ENCODE measurements around the gene DLG2. TPM values are rescaled to one million over a fixed set of nuclear protein-coding genes. Genes with fewer than 3 reads are reported as not detected.
A peak's percentile ranks its signal among the peaks of the same experiment; 100 is the strongest.
"Not testable (repeated sequence)": the region's sequence is repeated elsewhere in the genome, so short reads cannot be mapped to it uniquely, and the experiment has no call there.

DLG2 gene
- total RNA-seq, 1 donor from 2014 or later: 0.40 TPM

DNA sequence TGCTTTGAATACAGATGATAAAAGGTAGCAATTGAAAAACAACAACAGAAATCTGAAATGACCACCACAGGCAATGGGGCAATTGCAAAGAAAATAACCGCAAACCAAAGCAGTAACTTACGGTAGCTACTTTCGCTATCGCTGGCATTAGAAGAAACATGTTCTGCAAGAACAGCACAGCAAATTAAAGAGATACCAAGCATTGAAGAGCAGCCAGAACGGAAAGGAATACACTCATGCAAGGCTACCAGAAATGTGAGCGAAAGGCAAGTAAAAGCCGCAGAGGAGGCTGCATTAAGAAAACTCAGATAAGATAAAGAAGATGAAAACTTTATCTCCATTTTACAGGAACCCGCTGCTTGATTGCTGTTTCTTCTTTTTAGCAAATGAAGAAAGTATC is 2146.9 kb downstream of the DLG2 start:
- DNase-seq (ENCODE audit: low read depth in 2 of 2): no peak

DNA sequence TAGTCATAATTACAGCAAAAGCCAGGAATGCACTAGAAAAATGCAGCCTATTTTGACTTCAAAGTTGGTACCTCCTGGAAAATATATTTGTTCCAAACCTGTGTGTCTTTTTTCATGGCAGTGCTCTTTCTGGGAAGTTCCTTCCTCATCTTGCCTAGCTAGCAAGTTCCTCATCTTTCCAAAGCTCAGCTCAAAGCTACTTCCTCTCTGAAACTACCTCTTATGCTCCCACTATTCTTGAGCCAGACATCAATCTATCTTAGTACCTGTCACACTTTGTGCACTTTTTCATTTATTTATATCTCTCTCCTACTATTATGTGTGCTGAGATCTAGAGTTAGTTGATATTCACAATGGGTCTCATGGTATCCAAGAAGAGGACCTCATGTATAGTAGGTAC is 2149.4 kb downstream of the DLG2 start:
- no peak for DNase-seq (ENCODE audit: low read depth in 2 of 2)

DNA sequence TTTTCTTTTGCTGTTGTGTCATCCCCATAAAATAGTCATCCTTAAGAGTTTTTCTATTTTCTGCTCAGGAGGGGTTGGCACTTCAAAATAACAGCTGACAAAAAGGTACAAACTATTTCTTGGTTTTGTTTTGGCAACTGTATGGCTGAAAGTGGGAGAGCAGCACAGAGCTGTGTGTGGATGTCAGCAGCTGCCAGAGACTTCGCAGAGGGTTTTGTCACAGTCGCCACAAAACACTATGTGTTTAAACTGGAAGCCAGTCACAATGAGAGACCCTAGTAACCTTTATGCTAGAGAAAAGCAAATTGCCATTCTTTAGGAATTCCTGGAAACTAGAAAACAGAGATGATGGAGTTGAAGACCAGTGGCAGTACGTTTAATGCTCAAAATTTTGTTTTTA is 2151.4 kb downstream of the DLG2 start:
- no peak for DNase-seq (ENCODE audit: low read depth in 2 of 2)

DNA sequence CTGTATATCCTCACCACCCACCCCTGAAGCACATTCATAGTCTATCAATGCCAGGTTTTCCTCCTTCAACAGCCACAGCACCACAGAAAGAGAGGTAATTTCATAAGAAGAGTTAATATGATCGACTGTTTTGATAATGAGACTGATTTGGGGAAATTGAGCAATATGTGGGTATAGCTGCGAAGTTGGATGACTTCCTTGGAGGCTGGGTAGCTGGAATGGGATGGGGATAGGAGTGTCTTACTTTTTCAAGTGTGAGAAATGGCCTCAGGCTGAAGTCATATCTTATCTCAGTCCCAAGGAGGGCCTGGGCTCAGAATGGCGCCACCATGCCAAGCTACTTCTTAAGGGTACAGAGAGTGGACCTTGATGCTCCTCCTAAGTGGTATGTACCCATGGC is 2153.4 kb downstream of the DLG2 start:
- no peak for DNase-seq (ENCODE audit: low read depth in 2 of 2)

DNA sequence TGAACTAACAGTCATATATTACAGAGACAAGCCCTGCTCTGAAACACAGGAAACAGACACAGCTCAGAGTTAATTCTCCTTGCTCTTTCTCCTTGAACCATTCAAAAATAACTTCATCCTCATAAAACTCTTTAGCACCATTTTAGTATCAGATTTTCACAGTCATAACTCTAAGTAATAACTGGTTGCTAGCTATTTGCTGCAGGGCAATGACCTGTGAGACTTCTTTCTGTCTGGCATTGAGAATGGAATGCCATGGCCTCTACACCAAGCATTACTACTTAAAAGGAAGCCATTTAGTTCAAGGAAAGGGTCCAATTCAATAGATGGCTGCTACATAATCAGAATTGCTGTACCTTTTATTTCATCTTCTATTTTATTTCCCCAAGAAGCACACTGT is 2154.3 kb downstream of the DLG2 start:
- DNase-seq (ENCODE audit: low read depth in 2 of 2): no peak

DNA sequence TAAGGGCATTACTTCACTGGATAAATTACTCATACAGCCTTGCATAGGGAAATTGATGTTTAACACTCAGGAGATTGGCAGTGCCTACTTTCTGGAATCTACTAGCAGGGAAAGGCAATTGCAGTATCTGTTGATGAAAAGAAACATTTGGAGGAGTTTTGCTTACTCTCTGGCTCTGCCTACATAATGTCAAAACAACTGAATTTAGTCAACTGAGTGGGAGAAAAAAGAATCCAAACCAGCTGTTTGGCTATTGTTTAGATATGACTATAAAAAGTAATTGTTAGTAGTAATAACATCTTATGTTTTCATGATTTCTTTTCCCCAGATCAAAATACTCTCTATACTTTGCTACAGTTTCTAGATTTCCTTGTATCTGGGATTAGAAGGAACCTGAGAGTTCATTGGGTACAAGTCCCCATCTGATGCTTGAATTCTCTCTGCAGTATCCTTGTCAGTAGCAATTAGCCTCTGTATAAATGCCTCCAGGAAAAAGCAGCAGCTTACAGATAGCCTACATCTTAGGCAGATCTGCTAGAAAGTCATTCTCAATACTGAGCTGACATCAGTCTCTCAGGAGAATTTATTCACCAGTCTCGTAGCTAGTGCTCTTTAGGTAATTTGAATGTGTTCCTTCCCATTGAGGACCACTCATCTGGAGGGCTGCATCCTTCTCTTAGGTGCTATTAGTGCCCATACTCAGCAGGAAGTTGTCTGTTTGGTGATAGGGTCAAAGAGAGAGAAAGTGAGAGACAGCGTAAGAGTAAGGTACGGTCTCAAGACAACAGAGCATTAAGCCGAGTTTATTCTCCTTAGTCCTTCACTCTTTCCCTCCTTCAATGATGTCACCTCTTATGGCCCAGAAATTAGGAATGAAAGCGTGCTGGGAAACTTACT is 2155.1 kb downstream of the DLG2 start:
- no peak for DNase-seq (ENCODE audit: low read depth in 2 of 2)

DNA sequence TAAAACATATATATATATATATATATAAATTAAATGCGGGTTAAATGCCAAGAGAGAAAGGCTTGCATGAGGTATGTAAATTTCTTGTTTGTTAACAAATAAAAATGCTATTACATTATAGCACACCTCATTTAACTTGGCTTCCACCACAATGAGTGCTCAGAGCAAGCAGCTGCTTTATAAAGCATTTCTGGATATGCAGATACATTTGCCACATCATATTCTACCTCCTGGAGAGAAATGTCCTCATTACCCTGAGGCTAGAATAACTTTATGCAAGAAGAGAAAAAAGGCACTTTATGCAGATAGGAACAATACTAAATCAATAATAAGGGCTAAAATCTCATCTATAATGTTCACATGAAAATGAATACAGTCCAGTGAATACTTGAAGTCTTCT is 2159.3 kb downstream of the DLG2 start:
- no peak for DNase-seq (ENCODE audit: low read depth in 2 of 2)

DNA sequence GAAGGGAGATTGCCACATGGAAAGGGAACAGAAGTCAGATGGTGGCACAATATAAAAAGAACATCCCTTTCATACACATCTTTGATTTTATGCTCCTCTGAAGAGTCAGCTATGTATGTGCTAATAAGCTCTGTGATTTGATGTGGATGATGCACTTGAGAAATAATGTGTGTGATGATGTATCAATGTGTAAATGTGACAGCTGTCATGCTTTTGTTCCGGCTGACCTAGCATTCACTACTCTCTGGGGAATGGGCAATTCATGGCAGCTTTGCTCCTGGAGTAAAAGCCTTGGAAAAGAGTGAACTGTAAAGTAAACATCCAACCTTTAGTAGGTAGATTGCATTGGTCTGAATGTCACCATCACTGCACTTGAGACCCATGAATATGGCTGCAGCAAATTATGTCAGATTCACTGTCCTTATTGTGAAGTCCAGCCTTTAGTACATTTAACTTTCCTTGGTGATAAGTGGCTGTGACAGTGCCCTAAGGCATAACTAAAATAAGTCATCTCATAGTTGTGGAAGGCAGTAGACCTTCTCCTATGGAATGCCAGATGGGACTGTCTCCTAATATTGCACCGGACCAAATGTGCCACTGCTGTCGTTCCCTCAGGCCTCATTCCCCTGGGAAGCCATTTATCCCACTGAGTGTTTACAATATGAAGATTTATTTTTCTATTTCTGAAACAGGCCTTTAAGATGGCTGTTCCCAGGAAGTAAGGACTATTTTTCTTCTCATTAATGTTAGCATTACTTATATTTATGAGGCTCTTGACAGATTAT is 2162.8 kb downstream of the DLG2 start:
- no peak for DNase-seq (ENCODE audit: low read depth in 2 of 2)

DNA sequence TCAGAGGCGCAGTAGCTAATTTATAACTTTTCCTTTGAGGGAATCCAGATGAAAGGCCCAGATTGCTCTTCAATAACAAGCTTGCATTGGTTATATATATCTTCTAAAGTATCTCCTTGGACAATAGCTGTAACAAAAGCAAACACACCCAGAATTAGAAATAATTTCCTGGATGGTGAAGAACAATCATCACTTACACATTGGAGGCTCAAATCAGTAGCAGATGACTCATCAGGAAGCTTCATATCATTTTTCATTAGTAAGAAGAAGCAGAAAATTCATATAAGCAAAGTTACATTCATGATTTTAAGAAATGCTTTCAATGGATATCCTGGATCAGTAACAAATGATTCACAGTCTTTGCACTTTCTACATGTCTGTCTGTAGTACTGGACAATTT is 2167.3 kb downstream of the DLG2 start:
- peak in 1 of 2 donors; percentile 28 for DNase-seq (ENCODE audit: low read depth in 2 of 2)

DNA sequence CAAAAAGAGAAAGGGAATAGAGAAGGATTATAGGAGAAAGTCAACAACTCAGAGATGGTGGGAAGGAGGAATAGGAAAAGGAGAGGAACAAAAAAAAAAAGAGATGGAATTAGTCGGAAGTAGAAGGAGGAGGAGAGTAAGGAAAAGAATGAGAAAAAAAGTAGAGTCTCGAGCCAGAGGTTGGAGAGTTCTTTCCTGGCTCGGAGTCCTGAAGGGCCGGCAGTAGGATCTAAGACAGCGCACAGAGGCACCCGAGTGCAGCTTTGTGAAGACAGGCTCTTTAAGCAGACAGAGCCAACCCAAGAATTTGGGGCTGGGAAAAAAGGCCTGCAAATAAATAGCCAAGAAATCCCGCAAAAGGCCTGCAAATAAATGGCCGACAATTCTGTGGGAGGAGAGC is 2170.6 kb downstream of the DLG2 start:
- no peak for DNase-seq (ENCODE audit: low read depth in 2 of 2)

DNA sequence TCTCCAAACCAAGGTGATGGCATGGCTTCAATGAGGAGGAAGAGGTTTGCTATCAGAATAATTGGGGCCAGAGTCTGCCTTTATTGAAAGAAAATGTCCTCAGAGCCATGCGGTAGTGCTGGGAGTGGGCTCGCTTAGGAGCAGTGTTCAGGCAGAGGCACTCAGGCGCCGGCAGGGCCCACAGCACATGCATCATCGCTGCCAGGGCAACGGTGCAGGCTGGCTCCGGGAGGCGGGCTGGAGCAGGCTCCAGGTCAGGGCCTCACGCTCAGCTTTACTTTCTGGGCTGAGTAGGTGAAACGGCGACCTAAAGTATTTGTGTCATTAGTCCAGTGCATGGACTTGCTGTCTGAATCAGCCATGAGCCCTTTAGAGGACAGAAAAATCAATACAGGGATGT is 2171.1 kb downstream of the DLG2 start:
- no peak for DNase-seq (ENCODE audit: low read depth in 2 of 2)

DNA sequence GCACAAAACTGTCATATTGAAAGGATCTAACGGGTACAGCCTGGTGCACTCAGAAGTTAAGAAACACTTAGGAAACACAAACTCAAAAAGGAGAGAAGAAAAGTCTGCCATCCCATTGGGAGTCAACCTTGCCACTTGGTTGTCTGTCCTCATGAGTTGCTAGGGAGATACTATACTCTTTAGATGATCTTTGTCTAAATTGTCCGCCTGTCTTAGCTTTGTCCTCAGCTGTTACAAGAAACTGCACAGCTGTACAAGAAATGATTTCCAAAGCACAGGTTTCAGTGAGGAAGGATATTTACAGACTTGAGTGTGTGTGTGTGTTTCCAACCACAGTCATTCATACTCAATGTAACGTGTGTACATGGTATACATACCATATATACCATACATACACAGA is 2171.8 kb downstream of the DLG2 start:
- DNase-seq (ENCODE audit: low read depth in 2 of 2): no peak

DNA sequence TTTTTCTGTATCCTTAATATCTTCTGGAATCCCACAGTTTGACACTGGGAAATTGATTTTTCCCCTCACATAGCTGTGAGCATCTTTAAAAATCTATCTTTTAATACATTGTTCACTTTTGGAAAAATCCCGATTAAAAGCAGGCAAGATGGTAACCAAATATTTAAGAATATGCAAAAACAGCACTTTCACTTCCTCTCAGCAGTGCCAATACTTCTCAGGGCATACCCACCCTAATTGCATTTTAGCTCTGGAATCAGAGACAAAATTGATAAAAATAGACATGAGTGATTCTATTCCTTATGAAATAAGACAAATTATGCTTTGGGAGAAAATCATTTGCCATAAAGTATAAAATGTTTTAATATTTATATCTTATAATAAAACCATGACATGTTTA is 2172.5 kb downstream of the DLG2 start:
- DNase-seq (ENCODE audit: low read depth in 2 of 2): no peak

DNA sequence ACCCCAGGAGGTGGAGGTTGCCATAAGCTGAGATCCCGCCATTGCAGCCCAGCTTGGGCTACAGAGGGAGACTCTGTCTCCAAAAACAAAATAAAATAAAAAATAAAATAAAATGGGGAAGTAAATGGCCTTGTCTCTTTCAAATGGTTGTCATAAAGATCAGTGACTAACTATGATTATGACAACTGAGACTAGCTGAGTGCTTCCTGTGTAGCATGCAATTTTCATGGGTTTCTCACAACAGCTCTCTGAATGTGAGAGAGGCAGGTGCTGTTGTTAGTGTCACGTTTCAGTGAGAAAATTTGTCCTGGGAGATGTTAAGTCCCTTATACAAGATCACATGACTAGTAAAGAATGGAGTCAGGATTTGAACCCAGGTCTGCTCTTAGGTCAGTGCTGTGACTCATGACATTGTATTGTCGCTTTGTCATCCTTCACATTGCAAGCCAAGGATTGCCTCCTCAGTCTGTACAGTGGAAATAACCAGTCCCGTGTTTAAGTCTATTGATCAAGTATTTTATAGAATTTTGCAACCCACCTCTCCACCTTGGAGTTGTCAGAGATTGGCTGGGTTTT is 2177.7 kb downstream of the DLG2 start:
- DNase-seq (ENCODE audit: low read depth in 2 of 2): no peak

DNA sequence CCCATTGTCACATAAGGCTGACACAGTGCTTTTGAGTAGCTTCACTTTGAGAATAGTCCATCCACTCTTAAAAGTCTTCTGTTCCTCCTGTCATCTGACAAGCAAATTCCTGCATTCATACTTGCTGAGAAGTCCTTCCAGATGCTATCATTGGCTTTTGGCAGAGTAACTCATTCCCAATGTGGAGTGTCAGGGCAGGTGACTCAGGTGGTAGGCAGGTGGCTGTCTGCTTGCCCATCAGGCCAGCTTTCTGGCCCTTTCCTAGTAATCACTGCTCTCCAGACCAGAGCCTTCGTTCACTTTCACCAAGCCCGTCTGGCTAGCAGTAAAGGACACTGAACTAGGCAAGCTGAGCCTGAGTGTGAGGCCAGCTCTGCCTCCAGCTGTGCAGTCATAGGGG is 2178.5 kb downstream of the DLG2 start:
- DNase-seq (ENCODE audit: low read depth in 2 of 2): no peak

DNA sequence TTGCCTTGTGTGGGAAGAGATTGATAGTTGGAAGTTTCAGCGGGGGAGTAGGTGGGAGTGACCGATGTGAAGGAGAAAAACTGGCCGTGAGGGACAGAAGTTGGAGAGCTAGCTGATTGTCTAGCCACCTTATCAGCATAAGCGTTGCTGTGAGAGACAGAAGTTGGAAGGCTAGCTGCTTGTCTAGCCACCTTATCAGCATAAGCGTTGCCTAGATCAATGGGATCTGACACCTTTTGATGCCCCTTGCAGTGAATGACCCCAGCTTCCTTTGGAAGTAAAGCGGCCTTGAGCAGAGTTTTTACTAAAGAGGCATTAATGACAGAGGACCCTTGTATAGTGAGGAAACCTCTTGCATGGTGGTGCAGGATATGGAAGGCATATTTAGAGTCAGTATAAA is 2183.3 kb downstream of the DLG2 start:
- not testable (repeated sequence) for DNase-seq (ENCODE audit: low read depth in 2 of 2)

DNA sequence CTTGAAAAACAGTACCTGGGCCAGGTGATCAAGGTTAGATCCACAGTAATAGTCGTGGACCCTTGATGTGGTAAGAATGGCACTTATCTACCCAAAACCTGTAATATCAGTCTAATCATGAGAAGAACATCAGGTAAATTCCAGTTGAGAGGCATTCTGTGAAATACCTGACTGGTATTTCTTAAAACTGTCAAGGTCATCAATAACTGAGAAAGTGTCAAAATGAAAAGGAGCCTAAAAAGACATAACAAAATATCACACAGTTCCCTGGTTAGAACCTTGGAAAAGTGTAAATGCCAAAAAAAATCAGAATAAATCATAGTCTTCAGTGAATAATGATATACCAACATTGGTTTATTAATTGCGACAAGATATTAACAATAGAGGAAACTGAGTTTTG is 2185.5 kb downstream of the DLG2 start:
- no peak for DNase-seq (ENCODE audit: low read depth in 2 of 2)

DNA sequence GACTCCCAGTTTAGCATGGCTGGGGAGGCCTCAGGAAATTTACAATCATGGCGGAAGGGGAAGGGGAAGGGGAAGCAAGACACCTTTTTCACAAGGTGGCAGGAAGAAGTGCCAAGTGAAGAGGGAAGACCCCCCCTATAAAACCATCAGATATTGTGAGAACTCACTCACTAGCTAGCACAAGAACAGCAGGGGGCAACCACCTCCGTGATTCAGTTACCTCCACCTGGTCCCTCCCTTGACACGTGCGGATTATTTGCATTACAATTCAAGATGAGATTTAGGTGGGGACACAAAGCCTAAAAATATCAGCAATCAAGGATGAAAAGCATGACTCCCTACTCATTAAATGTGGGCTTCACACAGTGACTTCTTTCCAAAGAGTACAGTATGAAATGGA is 2186.0 kb downstream of the DLG2 start:
- no peak for DNase-seq (ENCODE audit: low read depth in 2 of 2)

DNA sequence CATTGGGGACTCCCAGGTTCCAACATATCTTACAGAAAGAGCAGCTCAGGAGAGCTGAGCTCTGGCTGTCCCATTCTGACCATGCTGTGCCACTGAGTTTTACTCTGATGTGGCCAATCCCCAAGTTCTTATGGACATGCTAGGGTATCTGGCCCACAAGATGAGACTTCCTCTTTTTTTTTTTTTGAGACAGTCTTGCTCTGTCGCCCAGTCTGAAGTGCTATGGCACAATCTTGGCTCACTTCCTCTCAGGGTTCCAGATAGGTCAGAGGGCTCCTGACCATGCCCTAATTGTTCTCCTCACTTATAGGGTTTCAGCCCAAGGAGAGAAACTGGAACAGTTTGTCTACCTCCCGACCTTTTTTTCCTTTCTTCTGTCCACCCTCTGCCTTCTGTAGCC is 2188.7 kb downstream of the DLG2 start:
- no peak for DNase-seq (ENCODE audit: low read depth in 2 of 2)

DNA sequence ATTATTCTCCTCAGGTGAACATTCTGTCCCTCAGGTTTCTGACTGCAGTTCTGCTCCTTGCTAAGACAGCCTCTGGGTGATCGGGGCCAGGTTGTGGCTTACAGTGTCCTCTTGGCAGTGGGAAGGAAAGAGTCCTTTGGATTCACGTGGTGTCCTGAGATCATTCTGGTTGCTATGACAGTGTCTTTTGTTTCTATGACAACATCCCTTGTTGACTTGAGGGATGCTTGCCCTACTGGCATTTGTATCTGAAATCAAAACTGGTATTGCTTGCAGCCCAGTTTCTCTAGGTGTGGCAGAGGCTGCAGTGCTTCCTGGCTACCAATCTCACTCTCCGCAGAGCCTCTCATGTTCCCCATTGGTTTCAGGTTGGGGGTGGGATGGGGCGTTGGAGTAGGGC is 2189.2 kb downstream of the DLG2 start:
- DNase-seq (ENCODE audit: low read depth in 2 of 2): no peak

DNA sequence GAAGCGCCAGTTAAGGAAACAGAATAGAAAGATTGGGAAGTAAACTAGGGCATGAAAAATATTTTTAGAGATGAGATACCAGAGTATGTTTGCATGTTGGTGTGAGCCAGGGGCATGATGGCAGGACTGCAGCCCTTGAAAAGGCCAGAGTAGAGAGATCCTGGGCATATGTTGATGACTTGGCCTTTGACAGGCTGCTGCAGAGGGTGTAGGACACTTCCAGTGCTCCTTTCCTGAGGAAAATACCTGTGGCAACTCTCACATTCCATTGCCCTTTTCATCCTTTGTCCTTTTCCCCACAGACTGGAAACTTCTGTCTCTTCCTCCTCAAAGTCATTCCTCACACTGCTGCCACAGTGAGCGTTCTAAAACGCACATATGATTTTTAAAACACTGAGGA is 2190.3 kb downstream of the DLG2 start:
- DNase-seq (ENCODE audit: low read depth in 2 of 2): no peak

DNA sequence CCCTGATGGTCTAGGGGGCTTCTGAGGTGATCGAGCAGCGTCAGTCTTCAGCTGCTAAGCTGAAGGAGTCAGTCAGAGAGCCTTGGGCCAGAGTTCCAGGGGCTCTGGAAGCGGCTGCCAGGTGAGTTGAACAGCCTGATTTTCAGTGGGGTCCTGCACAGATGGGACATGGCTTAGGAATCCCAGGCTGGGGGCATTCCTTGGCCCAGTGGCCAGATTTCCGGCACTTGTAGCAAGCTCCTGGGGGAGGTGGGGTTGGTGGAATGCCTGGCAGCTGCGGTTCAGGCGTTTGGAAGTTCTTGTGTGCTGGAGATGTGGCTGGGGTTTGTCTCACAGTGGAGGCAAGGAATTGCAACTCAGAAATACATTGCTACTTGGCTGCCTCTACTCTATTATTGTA is 2192.3 kb downstream of the DLG2 start:
- not testable (repeated sequence) for DNase-seq (ENCODE audit: low read depth in 2 of 2)

DNA sequence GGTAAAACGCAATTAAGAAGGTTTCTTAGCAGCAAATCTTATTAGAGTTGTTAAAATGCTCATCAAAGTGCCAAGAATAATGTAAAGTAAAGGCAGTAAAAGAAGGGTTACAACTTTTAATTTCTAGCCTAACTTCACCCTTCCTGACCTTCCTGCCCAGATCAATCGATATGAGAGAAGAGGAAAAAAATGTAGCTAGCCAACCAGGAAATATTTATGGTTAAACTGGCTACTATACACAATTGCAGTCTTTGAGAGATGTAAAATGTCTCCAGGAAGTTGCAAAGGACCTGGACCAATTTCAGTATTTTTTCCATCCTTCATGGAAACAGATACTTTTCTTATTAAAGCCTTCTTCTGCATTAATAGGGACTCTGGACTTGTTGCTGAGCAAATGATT is 2199.2 kb downstream of the DLG2 start:
- no peak for DNase-seq (ENCODE audit: low read depth in 2 of 2)

All from lung microvascular endothelial cell (primary cell).